Activated naive CD4-positive, alpha-beta T cell treated with anti-CD3 and anti-CD28 coated beads, Interleukin-2, amount 50 U/mL, for 24 hours (primary cell): ENCODE measurements around the gene RIC8A.
"Not testable (repeated sequence)": the region's sequence is repeated elsewhere in the genome, so short reads cannot be mapped to it uniquely, and the experiment has no call there.

Experiments used
- H3K27ac Mint-ChIP-seq: one replicate; pipeline ENCODE4 v1.8.0; 2021; ENCODE audit warnings: mild to moderate bottlenecking, mixed read lengths
- H3K27me3 Mint-ChIP-seq: one replicate; pipeline ENCODE4 v1.8.0; 2021; ENCODE audit warnings: mixed read lengths
- H3K36me3 Mint-ChIP-seq: one replicate; pipeline ENCODE4 v1.8.0; 2021; ENCODE audit warnings: mixed read lengths
- H3K4me1 Mint-ChIP-seq: one replicate; pipeline ENCODE4 v1.8.0; 2021; ENCODE audit warnings: mixed read lengths
- H3K4me3 Mint-ChIP-seq: one replicate; pipeline ENCODE4 v1.8.0; 2021; ENCODE audit warnings: mild to moderate bottlenecking, mixed read lengths
- H3K9me3 Mint-ChIP-seq: one replicate; pipeline ENCODE4 v1.8.0; 2021; ENCODE audit warnings: mixed read lengths

Gene RIC8A

GRCh38 chr11:223026-223789, 15.7 kb downstream of the RIC8A start:
- Mint-ChIP-seq H3K4me3 (no peak overlapping the region), H3K36me3 (peaks cover 11% of the 10 kb centered on the region), H3K27me3 (no peaks in the 10 kb centered on the region), H3K4me1 (peaks cover 11% of the 10 kb centered on the region), H3K27ac (no peak overlapping the region), H3K9me3 (no peaks in the 10 kb centered on the region)

DNA sequence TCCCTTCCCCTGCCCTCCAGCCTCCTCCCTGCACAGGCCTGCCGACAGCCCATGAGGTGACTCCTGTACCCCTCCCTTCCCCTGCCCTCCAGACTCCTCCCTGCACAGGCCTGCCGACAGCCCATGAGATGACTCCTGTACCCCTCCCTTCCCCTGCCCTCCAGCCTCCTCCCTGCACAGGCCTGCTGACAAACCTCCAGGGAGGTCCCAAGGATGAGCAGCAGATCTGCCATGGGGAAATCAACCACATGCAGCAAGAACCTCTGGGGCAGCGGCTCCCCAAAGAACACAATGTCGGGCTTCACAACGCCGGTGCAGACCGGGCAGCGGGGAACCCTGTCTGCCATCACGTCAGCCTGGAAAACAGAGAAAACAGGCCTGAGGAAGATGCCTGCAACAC, 16.4 kb downstream of the RIC8A start:
- H3K4me3 Mint-ChIP-seq, result no peak overlapping the region
- H3K27ac Mint-ChIP-seq, result no peak overlapping the region
- peaks cover 11% of the 10 kb centered on the region for H3K36me3 Mint-ChIP-seq
- no peaks in the 10 kb centered on the region for H3K27me3 Mint-ChIP-seq
- peaks cover 18% of the 10 kb centered on the region for H3K4me1 Mint-ChIP-seq
- no peaks in the 10 kb centered on the region for H3K9me3 Mint-ChIP-seq

GRCh38 chr11:224424-224823, 16.9 kb downstream of the RIC8A start:
- Mint-ChIP-seq H3K4me1 (peaks cover 18% of the 10 kb centered on the region), H3K4me3 (no peak overlapping the region), H3K27me3 (no peaks in the 10 kb centered on the region), H3K36me3 (peaks cover 9% of the 10 kb centered on the region), H3K9me3 (no peaks in the 10 kb centered on the region), H3K27ac (no peak overlapping the region)

DNA sequence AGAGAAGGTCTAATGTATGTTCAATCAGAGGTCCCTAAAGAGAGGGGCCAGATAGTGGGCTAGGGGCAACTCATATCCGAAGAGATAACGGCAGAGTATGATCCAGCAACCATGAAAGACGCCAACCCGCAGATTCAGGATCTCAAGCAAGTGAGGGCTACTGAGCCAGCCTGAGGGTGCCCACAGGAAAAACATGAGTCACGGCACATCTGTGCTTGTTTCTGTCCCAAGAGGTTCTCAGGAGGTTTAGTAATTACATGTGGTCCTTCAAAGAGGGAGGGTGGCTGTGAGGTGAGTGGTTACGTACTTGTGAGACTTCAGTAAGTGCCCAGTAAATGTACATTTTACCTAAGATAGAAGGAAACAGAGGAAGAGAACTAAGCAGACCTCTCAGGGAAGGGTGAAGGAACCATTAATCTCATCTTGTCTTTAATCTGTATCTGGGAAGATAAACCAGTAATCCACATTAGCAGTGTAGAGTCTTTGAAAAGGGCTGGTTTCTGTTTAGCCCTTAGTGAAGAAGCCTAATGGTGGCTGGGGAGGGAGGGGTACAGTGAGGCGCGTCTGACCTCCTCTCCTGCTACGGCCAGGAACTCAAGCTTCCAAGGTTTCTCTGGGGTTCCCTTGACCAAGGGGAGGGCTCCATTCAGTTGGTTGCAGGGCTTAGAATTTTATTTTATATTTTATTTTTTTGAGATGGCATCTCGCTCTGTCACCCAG, 18.4 kb downstream of the RIC8A start:
- Mint-ChIP-seq H3K27me3 (no peaks in the 10 kb centered on the region), H3K9me3 (no peaks in the 10 kb centered on the region), H3K4me1 (peaks cover 18% of the 10 kb centered on the region), H3K4me3 (no peak overlapping the region), H3K36me3 (peaks cover 10% of the 10 kb centered on the region), H3K27ac (no peak overlapping the region)

DNA sequence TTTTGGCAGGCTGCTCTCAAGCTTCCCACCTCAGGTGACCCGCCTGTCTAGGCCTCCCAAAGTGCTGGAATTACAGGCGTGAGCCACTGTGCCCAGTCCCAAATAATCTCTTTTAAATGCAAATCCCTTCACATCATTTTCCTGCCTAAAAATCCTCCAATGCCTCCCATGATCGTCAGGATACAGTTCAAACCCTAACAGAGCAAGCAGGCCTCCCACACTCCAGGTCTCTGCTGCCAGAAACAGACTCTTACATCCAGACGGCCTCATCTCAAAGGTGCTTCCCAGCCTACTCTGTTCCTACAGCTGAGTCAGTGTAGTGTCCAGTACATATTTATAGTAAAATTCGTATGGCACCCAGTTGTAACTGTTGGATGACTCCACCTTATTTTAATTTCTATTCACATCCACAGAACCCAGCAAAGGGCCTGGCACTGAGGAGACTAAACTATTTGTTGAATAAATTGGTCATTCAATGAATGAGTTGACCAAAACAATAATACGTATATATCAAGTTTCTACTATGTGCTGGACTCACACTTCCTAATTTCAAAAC, 20.4 kb downstream of the RIC8A start:
- H3K27ac Mint-ChIP-seq, result no peak overlapping the region

GRCh38 chr11:230431-230830, 22.9 kb downstream of the RIC8A start:
- Mint-ChIP-seq H3K4me3 (no peak overlapping the region), H3K36me3 (peaks cover 7% of the 10 kb centered on the region)

More for the DNA sequence above, 20.4 kb downstream of the RIC8A start:
- H3K4me1 Mint-ChIP-seq, result peaks cover 18% of the 10 kb centered on the region
- no peaks in the 10 kb centered on the region for H3K27me3 Mint-ChIP-seq
- no peak overlapping the region for H3K4me3 Mint-ChIP-seq
- no peaks in the 10 kb centered on the region for H3K9me3 Mint-ChIP-seq
- peaks cover 10% of the 10 kb centered on the region for H3K36me3 Mint-ChIP-seq

GRCh38 chr11:232783-233565, 25.5 kb downstream of the RIC8A start:
- Mint-ChIP-seq H3K4me1 (peaks cover 23% of the 10 kb centered on the region), H3K27ac (peak overlapping the region; percentile 55), H3K27me3 (no peaks in the 10 kb centered on the region), H3K36me3 (peaks cover 5% of the 10 kb centered on the region), H3K4me3 (no peak overlapping the region), H3K9me3 (no peaks in the 10 kb centered on the region)

More at GRCh38 chr11:230431-230830, 22.9 kb downstream of the RIC8A start:
- Mint-ChIP-seq H3K9me3 (no peaks in the 10 kb centered on the region), H3K27me3 (no peaks in the 10 kb centered on the region), H3K4me1 (peaks cover 23% of the 10 kb centered on the region), H3K27ac (no peak overlapping the region)

GRCh38 chr11:235180-235579, 27.7 kb downstream of the RIC8A start:
- Mint-ChIP-seq H3K36me3 (peaks cover 5% of the 10 kb centered on the region), H3K27me3 (no peaks in the 10 kb centered on the region), H3K27ac (peak overlapping the region; percentile 96), H3K9me3 (no peaks in the 10 kb centered on the region), H3K4me3 (peak overlapping the region; percentile 84), H3K4me1 (peaks cover 33% of the 10 kb centered on the region)

- Mint-ChIP-seq H3K27me3 (no peaks in the 10 kb centered on the region), H3K27ac (peak overlapping the region; percentile 96), H3K4me3 (peak overlapping the region; percentile 84), H3K4me1 (peaks cover 37% of the 10 kb centered on the region), H3K9me3 (no peaks in the 10 kb centered on the region), H3K36me3 (peaks cover 5% of the 10 kb centered on the region)
Observed at GRCh38 chr11:235609-235996, 28.1 kb downstream of the RIC8A start.

DNA sequence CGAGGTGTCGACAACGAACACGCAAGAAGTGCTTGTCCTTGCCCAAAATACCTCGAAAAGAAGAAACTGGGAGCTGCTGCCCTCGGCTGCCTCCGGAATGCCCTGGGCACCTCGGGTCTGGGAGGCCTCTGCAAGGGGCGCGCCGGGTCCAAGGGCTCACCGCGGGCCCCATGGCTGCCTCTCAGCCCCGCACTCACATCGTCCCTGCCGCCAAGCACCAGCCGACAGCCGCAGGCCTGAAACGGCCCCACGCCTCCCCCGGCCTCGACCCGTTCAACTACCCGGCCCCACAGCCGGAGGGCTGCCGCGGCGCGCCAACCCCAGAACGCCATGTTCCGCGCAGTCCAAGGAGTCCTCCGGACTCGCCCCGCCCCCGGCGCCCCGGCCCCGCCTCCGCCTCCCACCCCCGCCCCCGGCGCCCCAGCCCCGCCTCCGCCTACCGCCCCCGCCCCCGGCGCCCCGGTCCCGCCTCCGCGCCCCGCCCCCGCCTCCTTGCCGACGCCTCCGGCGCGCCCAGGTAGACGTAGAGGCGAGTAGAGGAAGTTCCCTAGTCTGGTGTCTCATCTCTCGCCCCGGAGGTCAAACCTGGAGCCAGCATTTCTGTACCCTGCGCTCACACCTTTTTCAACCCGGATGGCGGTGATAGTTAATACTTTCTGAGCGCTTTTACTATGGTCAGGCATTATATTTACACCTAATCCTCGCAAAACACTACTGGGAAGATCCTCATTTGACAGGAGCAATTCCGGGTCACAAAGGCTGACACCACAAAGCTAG, 28.7 kb downstream of the RIC8A start, which contains the start of gene SIRT3:
TSS of gene SIRT3 (minus strand) at position 346 of the 777 bp plus-strand sequence. CDS start at position 332, 14 bp downstream.
- Mint-ChIP-seq H3K4me3 (peak within 1 kb of the TSS; percentile 97), H3K27me3 (no peaks in the 10 kb centered on the region), H3K27ac (peak within 1 kb of the TSS; percentile 99), H3K9me3 (no peaks in the 10 kb centered on the region), H3K36me3 (peaks cover 7% of the 10 kb centered on the region), H3K4me1 (peaks cover 38% of the 10 kb centered on the region)

DNA sequence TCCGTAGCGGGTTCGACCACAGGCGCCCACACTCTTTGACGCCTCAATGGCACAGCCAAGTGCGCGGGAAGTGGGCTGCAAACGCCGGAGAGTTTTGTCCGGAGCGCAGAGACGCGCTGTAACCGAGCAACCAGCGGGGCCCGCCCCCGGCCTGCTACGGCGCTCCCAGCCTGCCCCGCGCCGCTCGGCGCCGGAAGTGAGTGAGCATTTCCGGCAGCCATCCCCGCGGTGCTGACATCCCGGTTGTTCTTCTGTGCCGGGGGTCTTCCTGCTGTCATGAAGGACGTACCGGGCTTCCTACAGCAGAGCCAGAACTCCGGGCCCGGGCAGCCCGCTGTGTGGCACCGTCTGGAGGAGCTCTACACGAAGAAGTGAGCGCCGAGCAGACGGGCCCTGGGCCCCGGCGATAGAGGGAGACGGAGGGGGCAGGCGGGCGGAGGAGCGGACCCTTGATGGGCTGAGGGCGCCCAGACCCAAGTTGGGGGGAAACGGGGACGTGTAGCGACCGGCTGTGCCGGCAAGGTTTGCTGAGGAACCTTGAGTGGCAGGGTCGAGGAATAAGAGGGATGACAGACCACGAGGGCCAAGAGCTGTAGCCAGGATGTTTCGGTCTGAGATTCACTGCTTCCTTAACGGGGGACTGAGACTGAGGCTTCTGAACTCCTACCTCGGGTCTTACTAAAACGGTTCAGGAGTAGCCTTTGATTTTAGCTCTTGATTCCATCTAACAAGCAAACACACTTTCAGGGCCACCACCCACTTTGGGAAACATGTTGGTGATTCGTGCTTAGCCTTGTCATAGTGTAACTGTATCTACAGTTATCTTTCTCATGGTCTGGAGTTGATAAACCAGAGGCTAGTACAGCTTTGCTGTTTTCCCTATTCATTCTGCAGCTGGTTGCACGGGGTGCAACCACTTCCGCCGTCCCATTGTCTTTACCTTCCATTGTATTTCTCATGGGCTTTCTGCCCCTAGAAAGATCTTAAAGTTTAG, 29.6 kb downstream of the RIC8A start, which contains the start of gene PSMD13:
TSS of gene PSMD13 (plus strand) at position 203 of the 994 bp plus-strand sequence. CDS start at position 277, 74 bp downstream.
- Mint-ChIP-seq H3K27ac (peak within 1 kb of the TSS; percentile 99), H3K9me3 (no peaks in the 10 kb centered on the region), H3K27me3 (no peaks in the 10 kb centered on the region), H3K36me3 (peaks cover 13% of the 10 kb centered on the region), H3K4me1 (peaks cover 47% of the 10 kb centered on the region), H3K4me3 (peak within 1 kb of the TSS; percentile 97)

DNA sequence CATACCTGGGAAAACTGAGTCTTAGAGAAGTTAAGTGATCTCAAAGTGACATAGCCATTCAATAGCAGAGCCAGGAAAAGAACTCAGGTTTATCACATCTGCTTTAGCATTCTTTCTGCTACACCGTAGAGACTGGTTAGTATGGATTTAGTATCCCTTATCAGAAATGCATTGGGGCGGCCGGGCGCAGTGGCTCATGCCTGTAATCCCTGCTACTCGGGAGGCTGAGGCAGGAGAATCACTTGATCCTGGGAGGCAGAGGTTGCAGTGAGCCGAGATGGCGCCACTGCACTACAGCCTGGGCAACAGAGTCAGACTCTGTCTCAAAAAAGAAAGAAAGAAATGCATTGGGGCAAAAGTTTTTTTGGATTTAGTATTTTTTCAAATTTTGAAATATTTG, 30.8 kb downstream of the RIC8A start:
- H3K36me3 Mint-ChIP-seq, result peaks cover 15% of the 10 kb centered on the region
- H3K27me3 Mint-ChIP-seq, H3K9me3 Mint-ChIP-seq: not testable (repeated sequence)
- peak overlapping the region; percentile 99 for H3K27ac Mint-ChIP-seq
- H3K4me1 Mint-ChIP-seq, result peaks cover 56% of the 10 kb centered on the region
- peak overlapping the region; percentile 97 for H3K4me3 Mint-ChIP-seq

DNA sequence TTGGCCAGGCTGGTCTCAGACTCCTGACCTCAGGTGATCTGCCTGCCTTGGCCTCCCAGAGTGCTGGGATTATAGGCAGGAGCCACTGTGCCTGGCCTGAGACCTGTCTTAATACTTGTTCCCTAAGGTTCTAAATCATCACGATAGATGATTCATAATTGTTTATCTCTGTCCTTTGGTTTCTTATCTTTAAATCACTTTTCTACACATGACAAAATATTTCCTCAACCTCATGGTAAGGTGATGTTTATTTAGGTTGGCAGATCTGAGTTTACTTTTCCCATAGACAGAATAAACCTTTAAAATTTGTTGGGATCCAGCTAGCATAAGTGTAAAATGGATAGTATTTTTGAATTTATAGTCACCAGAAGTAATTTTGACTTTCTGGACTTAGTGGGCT, 32.8 kb downstream of the RIC8A start:
- H3K36me3 Mint-ChIP-seq, result peaks cover 19% of the 10 kb centered on the region
- peak overlapping the region; percentile 45 for H3K4me3 Mint-ChIP-seq
- no peaks in the 10 kb centered on the region for H3K27me3 Mint-ChIP-seq
- peak overlapping the region; percentile 47 for H3K27ac Mint-ChIP-seq
- H3K4me1 Mint-ChIP-seq, result peaks cover 59% of the 10 kb centered on the region
- H3K9me3 Mint-ChIP-seq, result no peaks in the 10 kb centered on the region

DNA sequence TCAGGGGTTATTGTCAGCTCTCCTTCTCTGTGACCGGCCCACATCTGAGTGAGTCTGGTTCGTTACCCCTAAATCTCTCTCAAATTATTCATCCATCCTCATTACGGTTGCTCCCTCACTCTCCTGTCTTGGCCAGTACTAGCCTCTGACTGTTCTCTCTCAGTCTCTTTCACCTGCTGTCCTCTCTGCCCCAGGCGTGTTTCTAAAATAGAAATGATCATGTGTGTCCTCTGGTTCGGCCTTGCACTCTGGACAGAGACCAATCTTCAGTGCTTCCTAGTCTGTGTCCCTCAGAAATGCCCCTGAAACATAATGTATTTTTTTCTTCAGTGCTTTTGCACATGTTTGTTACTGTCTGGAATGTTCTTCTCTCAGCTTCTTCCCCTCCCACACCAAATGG, 34.1 kb downstream of the RIC8A start:
- Mint-ChIP-seq H3K36me3 (peaks cover 23% of the 10 kb centered on the region), H3K9me3 (no peaks in the 10 kb centered on the region), H3K27me3 (no peaks in the 10 kb centered on the region), H3K4me3 (peak overlapping the region; percentile 1), H3K27ac (peak overlapping the region; percentile 92), H3K4me1 (peaks cover 54% of the 10 kb centered on the region)
